ENCODE results near the gene PATZ1. TPM values are rescaled to one million over a fixed set of nuclear protein-coding genes. Genes with fewer than 3 reads are reported as not detected.

The PATZ1 gene
- total and polyA plus RNA-seq, 2 donors (not counting 3 experiments of a cell fraction or from before 2014, with no cell fraction given): 19.7 to 23.7 TPM

DNA sequence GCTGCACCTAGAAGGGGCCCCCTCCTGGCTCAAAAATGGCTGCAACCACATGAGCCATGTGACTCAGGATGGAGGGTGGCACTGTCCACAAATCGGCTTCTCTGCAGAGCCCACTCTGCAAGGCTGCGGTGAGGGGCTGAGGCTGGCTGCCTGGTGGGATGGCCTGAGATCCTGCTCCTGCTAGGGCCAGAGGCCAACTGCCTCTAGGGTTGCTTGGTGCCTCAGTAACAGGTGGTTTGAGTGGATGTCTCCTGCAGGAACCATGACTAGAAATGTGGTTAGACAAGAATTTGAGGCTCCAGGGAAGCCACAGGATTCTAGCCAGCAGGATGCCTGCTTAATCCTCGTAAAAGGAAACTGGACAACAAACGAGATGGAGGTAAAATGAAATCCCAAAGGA is 17.1 kb downstream of the PATZ1 start:
- FAIRE-seq (no peak), DNase-seq (ENCODE audit: low read depth, low spot score) (no peak)
- Histone ChIP-seq H3K79me2 (ENCODE audit: control insufficient read depth, insufficient read depth, low read length) (no peaks in the 10 kb centered on the region), H3K4me1 (ENCODE audit: control insufficient read depth, extremely low read depth, insufficient read depth, low read length) (no peaks in the 10 kb centered on the region), H3K4me3 (replicated peaks in 1 of 3; ENCODE audit: insufficient read depth in 1 of 3, low read depth in 1 of 3, low read length in 3 of 3) (no peak overlapping the region), H4K20me1 (replicated peaks; ENCODE audit: control insufficient read depth, extremely low read depth, insufficient read depth, low read length) (no peaks in the 10 kb centered on the region), H2AFZ (ENCODE audit: low read depth, low read length) (no peak overlapping the region), H3K9me3 (replicated peaks; ENCODE audit: control insufficient read depth, insufficient read depth, low read length) (no peaks in the 10 kb centered on the region), H3K4me2 (ENCODE audit: insufficient read depth, low read length) (no peak overlapping the region), H3K9ac (replicated peaks; ENCODE audit: extremely low read depth, insufficient read depth, low read length) (no peak overlapping the region), H3K36me3 (ENCODE audit: control insufficient read depth in 2 of 2, extremely low read depth in 1 of 2, insufficient read depth in 2 of 2, low read length in 2 of 2) (peaks cover 12 to 48% of the 10 kb centered on the region in 2 experiments), H3K9me1 (replicated peaks; ENCODE audit: control insufficient read depth, extremely low read depth, insufficient read depth, low read length) (no peaks in the 10 kb centered on the region), H3K27ac (ENCODE audit: insufficient read depth, low read depth, low read length) (no peak overlapping the region), H3K27me3 (ENCODE audit: control insufficient read depth in 2 of 2, insufficient read depth in 2 of 2, low read length in 2 of 2) (no peaks in the 10 kb centered on the region)
- dilution Hi-C loops (cut with MboI; ENCODE audit: extremely low pct_ligation_motif_present, low sequenced_read_pairs): no loop called here
- POLR2A ChIA-PET: no interaction called here
- intact Hi-C loops (cut with micrococcal nuclease): no loop called here
- no TSS peak for BruUV-seq (replicated peaks)
- CTCF ChIA-PET: no interaction called here
- TF ChIP-seq MYC (IDR thresholded peaks at IDR 0.05; ENCODE audit: low read depth, low read length): no peak
- no peak for TF ChIP-seq FOS (IDR thresholded peaks at IDR 0.05; ENCODE audit: borderline replicate concordance, insufficient read depth, low read length)
- no peak for TF ChIP-seq GATA2 (IDR thresholded peaks at IDR 0.05; ENCODE audit: insufficient read depth, insufficient read length, low read depth, low read length)
- TF ChIP-seq POLR2AphosphoS5 (IDR thresholded peaks at IDR 0.05; ENCODE audit: insufficient read depth, low read depth, low read length): no peak
- no peak for TF ChIP-seq POLR2A (IDR thresholded peaks at IDR 0.05; ENCODE audit: low read depth, low read length)
- TF ChIP-seq CTCF (IDR thresholded peaks at IDR 0.05; ENCODE audit: extremely low read depth in 1 of 2, insufficient read depth in 1 of 2, low read depth in 1 of 2, low read length in 2 of 2): no peak
- TF ChIP-seq JUN (IDR thresholded peaks at IDR 0.05; ENCODE audit: borderline replicate concordance, insufficient read depth, insufficient read length, low read depth): no peak
- no peak for TF ChIP-seq EZH2 (IDR thresholded peaks at IDR 0.05; ENCODE audit: borderline replicate concordance, low read depth, low read length, severe bottlenecking)
- no peak for TF ChIP-seq MAX (IDR thresholded peaks at IDR 0.05; ENCODE audit: insufficient read depth, insufficient read length)
